Measurements from ENCODE around the gene ATP10A. TPM values are rescaled to one million over a fixed set of nuclear protein-coding genes. Genes with fewer than 3 reads are reported as not detected.

The ATP10A gene
- total and polyA plus RNA-seq, 2 experiments from 2014 or later: not detected

DNA sequence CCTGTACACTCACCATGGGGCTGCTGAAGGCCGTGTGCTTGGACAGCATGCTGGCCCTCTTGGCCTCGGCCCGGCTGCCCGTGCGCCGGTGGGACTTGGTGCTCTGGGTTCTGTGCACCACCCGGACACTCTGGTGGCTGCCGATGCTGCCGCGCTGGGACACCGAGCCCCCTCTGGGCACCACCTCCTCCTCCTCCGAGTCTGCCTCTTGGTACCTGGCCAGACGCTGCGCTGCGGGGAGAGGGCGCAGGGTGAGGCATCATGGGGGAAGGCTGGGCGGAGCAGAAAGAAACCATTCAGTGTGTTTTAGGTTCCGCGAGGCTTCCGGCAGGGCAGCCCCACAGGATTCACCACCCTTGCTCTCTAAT lies 145.0 kb downstream of the ATP10A start:
- TF ChIP-seq, protein P1, sequence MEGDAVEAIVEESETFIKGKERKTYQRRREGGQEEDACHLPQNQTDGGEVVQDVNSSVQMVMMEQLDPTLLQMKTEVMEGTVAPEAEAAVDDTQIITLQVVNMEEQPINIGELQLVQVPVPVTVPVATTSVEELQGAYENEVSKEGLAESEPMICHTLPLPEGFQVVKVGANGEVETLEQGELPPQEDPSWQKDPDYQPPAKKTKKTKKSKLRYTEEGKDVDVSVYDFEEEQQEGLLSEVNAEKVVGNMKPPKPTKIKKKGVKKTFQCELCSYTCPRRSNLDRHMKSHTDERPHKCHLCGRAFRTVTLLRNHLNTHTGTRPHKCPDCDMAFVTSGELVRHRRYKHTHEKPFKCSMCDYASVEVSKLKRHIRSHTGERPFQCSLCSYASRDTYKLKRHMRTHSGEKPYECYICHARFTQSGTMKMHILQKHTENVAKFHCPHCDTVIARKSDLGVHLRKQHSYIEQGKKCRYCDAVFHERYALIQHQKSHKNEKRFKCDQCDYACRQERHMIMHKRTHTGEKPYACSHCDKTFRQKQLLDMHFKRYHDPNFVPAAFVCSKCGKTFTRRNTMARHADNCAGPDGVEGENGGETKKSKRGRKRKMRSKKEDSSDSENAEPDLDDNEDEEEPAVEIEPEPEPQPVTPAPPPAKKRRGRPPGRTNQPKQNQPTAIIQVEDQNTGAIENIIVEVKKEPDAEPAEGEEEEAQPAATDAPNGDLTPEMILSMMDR (IDR thresholded peaks at IDR 0.05; ENCODE audit: low read depth, low read length): no peak
- Histone ChIP-seq H3K27me3 (no peaks in the 10 kb centered on the region), H3K27ac (no peak overlapping the region), H3K4me3 (no peak overlapping the region), H3K36me3 (no peaks in the 10 kb centered on the region), H3K9me3 (ENCODE audit: low read depth) (no peaks in the 10 kb centered on the region), H3K4me1 (ENCODE audit: low read depth) (no peaks in the 10 kb centered on the region)
- no peak for DNase-seq (ENCODE audit: low read depth in 1 of 2, low spot score in 1 of 2)

GRCh38 chr15:25717457-25718168 lies 145.5 kb downstream of the ATP10A start:
- no peaks in the 10 kb centered on the region for H3K4me1 ChIP-seq (ENCODE audit: low read depth)
- H3K4me3 ChIP-seq: no peak overlapping the region
- no peaks in the 10 kb centered on the region for H3K36me3 ChIP-seq
- DNase-seq (ENCODE audit: low read depth in 1 of 2, low spot score in 1 of 2): peak in 1 of 2 donors; percentile 34
- H3K27ac ChIP-seq: no peak overlapping the region
- H3K9me3 ChIP-seq (ENCODE audit: low read depth): no peaks in the 10 kb centered on the region
- H3K27me3 ChIP-seq: no peaks in the 10 kb centered on the region
- TF ChIP-seq, protein P1 (IDR thresholded peaks at IDR 0.05; ENCODE audit: low read depth, low read length): no peak

DNA sequence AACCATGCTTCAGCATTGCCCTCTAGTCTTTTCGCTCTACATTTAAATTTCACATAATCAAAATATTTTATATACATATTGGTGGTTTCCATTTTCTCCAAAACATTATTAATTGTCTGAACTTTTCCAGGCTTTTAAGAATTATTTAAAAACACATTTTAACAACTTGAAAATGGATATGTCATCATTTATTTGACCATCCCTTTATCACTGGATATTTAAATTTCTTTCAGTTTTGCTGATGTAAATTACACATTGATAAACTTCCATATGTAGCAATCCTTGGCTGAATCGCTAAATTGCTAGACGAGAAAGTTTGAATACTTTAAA lies 146.0 kb downstream of the ATP10A start:
- Histone ChIP-seq H3K9me3 (ENCODE audit: low read depth) (no peaks in the 10 kb centered on the region), H3K36me3 (no peaks in the 10 kb centered on the region), H3K27ac (no peak overlapping the region), H3K27me3 (no peaks in the 10 kb centered on the region), H3K4me1 (ENCODE audit: low read depth) (no peaks in the 10 kb centered on the region), H3K4me3 (no peak overlapping the region)
- TF ChIP-seq, protein P1 (IDR thresholded peaks at IDR 0.05; ENCODE audit: low read depth, low read length): no peak
- no peak for DNase-seq (ENCODE audit: low read depth in 1 of 2, low spot score in 1 of 2)

- no peak for DNase-seq (ENCODE audit: low read depth in 1 of 2, low spot score in 1 of 2)
- no peaks in the 10 kb centered on the region for H3K9me3 ChIP-seq (ENCODE audit: low read depth)
- H3K4me3 ChIP-seq: no peak overlapping the region
- no peaks in the 10 kb centered on the region for H3K4me1 ChIP-seq (ENCODE audit: low read depth)
- no peaks in the 10 kb centered on the region for H3K27me3 ChIP-seq
- H3K27ac ChIP-seq: no peak overlapping the region
- TF ChIP-seq, protein P1 (IDR thresholded peaks at IDR 0.05; ENCODE audit: low read depth, low read length): no peak
- no peaks in the 10 kb centered on the region for H3K36me3 ChIP-seq
Measured at GRCh38 chr15:25716414-25717126, 146.6 kb downstream of the ATP10A start.

- no peak overlapping the region for H3K27ac ChIP-seq
- H3K4me1 ChIP-seq (ENCODE audit: low read depth): no peaks in the 10 kb centered on the region
- no peaks in the 10 kb centered on the region for H3K9me3 ChIP-seq (ENCODE audit: low read depth)
- no peaks in the 10 kb centered on the region for H3K36me3 ChIP-seq
- TF ChIP-seq, protein P1 (IDR thresholded peaks at IDR 0.05; ENCODE audit: low read depth, low read length): no peak
- no peak overlapping the region for H3K4me3 ChIP-seq
- H3K27me3 ChIP-seq: no peaks in the 10 kb centered on the region
- DNase-seq (ENCODE audit: low read depth in 1 of 2, low spot score in 1 of 2): no peak
Measured at GRCh38 chr15:25715536-25716413, 147.4 kb downstream of the ATP10A start.
